ENCODE measurements around the gene NPHS1. TPM values are rescaled to one million over a fixed set of nuclear protein-coding genes. Genes with fewer than 3 reads are reported as not detected.

The NPHS1 gene
- polyA plus RNA-seq, 3 donors: not detected

DNA sequence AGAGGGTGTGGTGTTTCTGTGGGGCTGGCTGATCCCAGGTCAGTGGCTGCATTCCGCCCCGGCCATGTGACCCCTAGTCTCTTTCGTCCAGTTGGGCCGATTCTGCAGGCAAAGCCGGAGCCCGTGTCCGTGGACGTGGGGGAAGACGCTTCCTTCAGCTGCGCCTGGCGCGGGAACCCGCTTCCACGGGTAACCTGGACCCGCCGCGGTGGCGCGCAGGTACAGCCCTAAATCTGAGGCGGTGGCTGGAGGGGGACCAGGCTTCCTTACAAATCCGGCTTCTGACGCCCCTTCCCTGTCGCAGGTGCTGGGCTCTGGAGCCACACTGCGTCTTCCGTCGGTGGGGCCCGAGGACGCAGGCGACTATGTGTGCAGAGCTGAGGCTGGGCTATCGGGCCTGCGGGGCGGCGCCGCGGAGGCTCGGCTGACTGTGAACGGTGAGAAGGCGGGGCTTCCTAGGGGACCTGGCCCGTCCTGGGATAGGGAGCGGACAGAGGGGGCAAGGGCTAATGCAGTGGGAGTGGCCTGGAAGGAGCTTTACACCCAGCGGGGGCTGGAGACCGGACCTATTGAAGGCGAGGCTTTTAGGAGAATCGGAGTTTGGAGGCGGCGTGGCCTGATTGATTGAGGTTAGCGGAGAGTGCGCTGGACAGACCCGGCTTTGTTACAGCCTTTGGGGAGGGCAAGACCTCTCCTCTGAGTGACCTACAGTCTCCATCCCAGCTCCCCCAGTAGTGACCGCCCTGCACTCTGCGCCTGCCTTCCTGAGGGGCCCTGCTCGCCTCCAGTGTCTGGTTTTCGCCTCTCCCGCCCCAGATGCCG is 8.7 kb upstream of the NPHS1 start:
- H3K9me3 Mint-ChIP-seq: peaks cover 0 to 19% (median 7%) of the 10 kb centered on the region in 7 donors
- H3K27ac Mint-ChIP-seq: no peak overlapping the region
- Histone ChIP-seq H2AFZ (ENCODE audit: insufficient read depth, low read depth, low read length, poor library complexity, severe bottlenecking) (no peak overlapping the region), H3K4me3 (replicated peaks in 1 of 3; ENCODE audit: low read depth in 2 of 3, low read length in 3 of 3) (no peak overlapping the region), H3K9me3 (replicated peaks in 1 of 2; ENCODE audit: control insufficient read depth in 1 of 2, insufficient read depth in 1 of 2, low read length in 2 of 2) (peaks cover 0 to 9% of the 10 kb centered on the region in 2 donors), H3K79me2 (ENCODE audit: insufficient read depth, low read length) (no peaks in the 10 kb centered on the region), H3K36me3 (replicated peaks in 1 of 2; ENCODE audit: control insufficient read depth in 1 of 2, insufficient read depth in 2 of 2, low read length in 2 of 2) (no peaks in the 10 kb centered on the region), H3K4me1 (ENCODE audit: control insufficient read depth in 1 of 2, insufficient read depth in 2 of 2, low read length in 2 of 2) (peaks cover 5 to 13% of the 10 kb centered on the region in 2 donors), H3K4me2 (replicated peaks; ENCODE audit: extremely low read depth, low read length, poor library complexity, severe bottlenecking) (no peak overlapping the region), H4K20me1 (ENCODE audit: insufficient read depth, low read length) (no peaks in the 10 kb centered on the region), H3K27me3 (ENCODE audit: control insufficient read depth in 2 of 2, insufficient read depth in 2 of 2, low read length in 2 of 2) (peaks cover 21 to 74% of the 10 kb centered on the region in 2 donors), H3K9ac (ENCODE audit: insufficient read depth, low read length, poor library complexity, severe bottlenecking) (no peak overlapping the region), H3K27ac (ENCODE audit: low read depth in 1 of 2, low read length in 2 of 2) (no peak overlapping the region)
- WGBS (ENCODE audit: insufficient coverage): 9% methylated on average over 52 of the region's 55 CpGs
- peak overlapping the region in 1 of 2 donors; percentile 78 for H3K4me3 Mint-ChIP-seq
- H3K36me3 Mint-ChIP-seq: no peaks in the 10 kb centered on the region
- peaks cover 66 to 99% (median 75%) of the 10 kb centered on the region in 3 donors for H3K27me3 Mint-ChIP-seq (ENCODE audit: low read depth in 3 of 3)
- no peak for TF ChIP-seq CTCF (IDR thresholded peaks at IDR 0.05)
- H3K4me1 Mint-ChIP-seq: peaks cover 6% of the 10 kb centered on the region
- intact Hi-C loops (cut with micrococcal nuclease): no loop called here
- DNase-seq: no peak

- Histone ChIP-seq H3K79me2 (ENCODE audit: insufficient read depth, low read length) (no peaks in the 10 kb centered on the region), H3K4me2 (replicated peaks; ENCODE audit: extremely low read depth, low read length, poor library complexity, severe bottlenecking) (no peak overlapping the region), H3K4me1 (ENCODE audit: control insufficient read depth in 1 of 2, insufficient read depth in 2 of 2, low read length in 2 of 2) (peaks cover 5 to 14% of the 10 kb centered on the region in 2 donors), H3K36me3 (replicated peaks in 1 of 2; ENCODE audit: control insufficient read depth in 1 of 2, insufficient read depth in 2 of 2, low read length in 2 of 2) (no peaks in the 10 kb centered on the region), H3K27ac (ENCODE audit: low read depth in 1 of 2, low read length in 2 of 2) (no peak overlapping the region), H3K9ac (ENCODE audit: insufficient read depth, low read length, poor library complexity, severe bottlenecking) (no peak overlapping the region), H3K27me3 (ENCODE audit: control insufficient read depth in 2 of 2, insufficient read depth in 2 of 2, low read length in 2 of 2) (peaks cover 27 to 78% of the 10 kb centered on the region in 2 donors), H2AFZ (ENCODE audit: insufficient read depth, low read depth, low read length, poor library complexity, severe bottlenecking) (no peak overlapping the region), H3K4me3 (replicated peaks in 1 of 3; ENCODE audit: low read depth in 2 of 3, low read length in 3 of 3) (no peak overlapping the region), H4K20me1 (ENCODE audit: insufficient read depth, low read length) (no peaks in the 10 kb centered on the region), H3K9me3 (replicated peaks in 1 of 2; ENCODE audit: control insufficient read depth in 1 of 2, insufficient read depth in 1 of 2, low read length in 2 of 2) (peaks cover 0 to 13% of the 10 kb centered on the region in 2 donors)
- WGBS (ENCODE audit: insufficient coverage): 14% methylated on average over 24 of the region's 24 CpGs
- peak overlapping the region in 1 of 2 donors; percentile 78 for H3K4me3 Mint-ChIP-seq
- H3K9me3 Mint-ChIP-seq: peaks cover 0 to 24% (median 7%) of the 10 kb centered on the region in 7 donors
- peaks cover 69 to 99% (median 76%) of the 10 kb centered on the region in 3 donors for H3K27me3 Mint-ChIP-seq (ENCODE audit: low read depth in 3 of 3)
- no peaks in the 10 kb centered on the region for H3K36me3 Mint-ChIP-seq
- H3K4me1 Mint-ChIP-seq: peaks cover 6% of the 10 kb centered on the region
- no peak overlapping the region for H3K27ac Mint-ChIP-seq
- DNase-seq: no peak
- TF ChIP-seq CTCF (IDR thresholded peaks at IDR 0.05): no peak
- intact Hi-C loops (cut with micrococcal nuclease): no loop called here
These were observed 8.1 kb upstream of the NPHS1 start for GRCh38 chr19:35860436-35860817.
